HG02642 (cell line): ENCODE measurements around the gene ZNF106.

Source experiments
- ATAC-seq: cut with Tn5 transposase; IDR thresholded peaks from one replicate; pipeline ENCODE4 v1.9.1; 2021; ENCODE audit warnings: mild to moderate bottlenecking; ENCODE audit not compliant: unreplicated experiment, poor library complexity

Gene ZNF106

GRCh38 chr15:42483677-42484076 lies 7.3 kb downstream of the ZNF106 start:
- no peak for ATAC-seq

- ATAC-seq: no peak
These were observed 8.2 kb downstream of the ZNF106 start for GRCh38 chr15:42482701-42483100.

GRCh38 chr15:42474827-42475226 lies 16.1 kb downstream of the ZNF106 start:
- no peak for ATAC-seq

DNA sequence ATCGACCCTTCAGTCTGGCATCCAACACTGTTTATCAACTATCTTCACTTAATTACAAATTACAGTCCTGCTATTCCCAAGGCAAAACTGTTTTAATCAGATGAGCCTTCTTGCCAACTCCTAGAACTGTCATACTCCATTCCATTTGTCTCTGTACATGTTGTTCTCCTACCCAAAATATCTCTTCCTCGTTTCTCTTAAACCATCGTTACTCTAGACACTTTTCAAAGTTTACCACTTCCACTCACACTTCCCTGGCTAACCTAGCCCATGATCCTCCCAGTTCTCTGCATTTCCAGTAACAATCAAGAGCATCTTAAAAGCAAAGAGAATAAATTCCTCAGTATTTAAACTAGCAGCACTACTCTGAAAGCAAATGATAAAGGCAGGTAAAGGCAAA lies 19.9 kb downstream of the ZNF106 start:
- no peak for ATAC-seq

DNA sequence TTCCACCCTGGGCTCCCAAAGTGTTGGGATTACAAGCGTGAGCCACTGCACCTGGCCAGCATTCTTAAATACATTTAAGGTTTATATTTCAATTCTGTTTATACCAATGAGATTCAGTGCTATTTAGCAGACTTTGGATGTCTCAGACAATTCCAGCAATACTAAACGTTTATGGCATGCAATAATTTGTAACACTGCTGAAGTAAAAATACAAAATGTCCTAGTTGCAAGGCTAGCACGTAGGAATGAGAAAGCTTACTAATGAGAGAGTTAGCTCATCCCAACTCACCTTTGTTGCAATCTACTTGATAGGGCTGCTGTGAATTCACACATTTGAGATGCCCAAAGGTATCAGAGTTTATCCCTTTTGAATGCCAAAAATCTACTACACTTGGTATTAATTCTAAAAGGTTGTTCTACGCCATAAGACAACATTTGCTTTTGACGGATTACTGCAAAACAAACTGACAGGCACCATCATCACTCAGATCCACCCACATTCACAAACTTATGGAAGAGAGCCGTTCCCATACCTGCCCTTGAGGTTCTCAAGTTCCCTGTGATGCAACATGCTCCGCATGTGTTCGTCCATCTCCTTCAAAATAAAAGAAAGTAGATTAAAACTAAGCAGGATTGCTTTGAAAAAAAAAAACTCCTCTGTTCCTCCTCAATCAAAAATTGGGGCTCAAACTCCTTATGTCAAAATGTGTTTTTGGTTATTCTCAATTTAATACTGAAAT lies 25.3 kb downstream of the ZNF106 start:
- ATAC-seq: no peak

- ATAC-seq: no peak
These were observed 29.7 kb downstream of the ZNF106 start for GRCh38 chr15:42461261-42461660.

GRCh38 chr15:42457445-42458442 lies 33.2 kb downstream of the ZNF106 start:
- ATAC-seq: peak; percentile 76

- ATAC-seq: no peak
These were observed 34.0 kb downstream of the ZNF106 start for GRCh38 chr15:42456971-42457370.

- ATAC-seq: no peak
These were observed 34.4 kb downstream of the ZNF106 start for GRCh38 chr15:42456531-42456930.

DNA sequence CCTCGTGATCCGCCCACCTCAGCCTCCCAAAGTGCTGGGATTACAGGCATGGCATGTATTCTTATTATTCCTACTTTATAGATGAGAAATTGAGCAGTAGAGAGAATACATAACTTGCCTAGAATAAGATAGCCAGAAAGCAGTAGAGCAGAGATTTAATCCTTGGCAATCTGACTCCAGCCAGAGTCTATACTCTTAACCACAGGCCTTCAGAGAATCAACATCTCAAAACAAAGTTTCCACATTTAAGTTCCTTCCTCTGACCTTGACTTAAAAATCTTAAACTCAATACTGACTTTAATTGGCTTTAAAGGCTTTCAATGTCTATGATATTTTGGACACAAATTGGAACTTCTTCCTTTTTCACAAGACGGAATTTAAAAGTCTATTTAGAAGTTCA lies 37.1 kb downstream of the ZNF106 start:
- ATAC-seq: no peak

DNA sequence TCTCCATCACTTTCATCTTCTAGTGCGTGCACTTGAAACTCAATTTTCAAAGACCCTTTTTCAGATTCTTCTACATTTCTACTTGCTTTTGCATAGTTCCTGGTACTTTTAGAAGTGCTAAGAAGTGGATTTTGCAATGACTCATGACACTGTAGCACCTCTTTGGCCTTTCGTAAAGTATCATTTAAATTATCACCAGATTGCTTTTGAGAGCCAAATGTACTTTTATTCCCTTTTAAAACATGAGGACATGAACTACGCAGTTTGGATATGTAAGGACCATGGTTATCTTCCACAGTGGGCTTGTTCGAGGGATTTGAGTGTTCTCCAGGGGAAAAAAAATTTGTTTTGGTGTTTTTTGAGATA lies 40.5 kb downstream of the ZNF106 start:
- no peak for ATAC-seq

GRCh38 chr15:42449770-42450424 lies 41.0 kb downstream of the ZNF106 start:
- ATAC-seq: no peak

DNA sequence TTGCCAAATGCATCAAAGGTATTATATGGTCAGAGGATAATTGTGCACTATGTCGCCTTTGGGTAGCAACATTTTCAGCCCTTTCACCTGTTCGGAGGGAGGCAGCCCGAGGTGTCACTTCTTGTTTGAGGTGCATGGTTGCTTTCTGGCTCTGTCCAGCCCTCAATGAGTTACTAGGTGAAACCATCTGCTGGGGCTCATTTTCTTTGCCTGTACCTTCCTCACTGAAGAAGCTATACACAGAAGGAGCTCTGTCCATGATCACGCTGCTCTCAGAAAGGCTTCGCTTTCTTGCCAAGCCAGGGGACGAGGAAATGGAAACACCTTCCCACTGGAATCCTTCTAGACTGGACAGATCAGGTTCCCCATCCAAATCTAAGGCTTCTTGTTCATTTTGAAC lies 42.7 kb downstream of the ZNF106 start:
- no peak for ATAC-seq

DNA sequence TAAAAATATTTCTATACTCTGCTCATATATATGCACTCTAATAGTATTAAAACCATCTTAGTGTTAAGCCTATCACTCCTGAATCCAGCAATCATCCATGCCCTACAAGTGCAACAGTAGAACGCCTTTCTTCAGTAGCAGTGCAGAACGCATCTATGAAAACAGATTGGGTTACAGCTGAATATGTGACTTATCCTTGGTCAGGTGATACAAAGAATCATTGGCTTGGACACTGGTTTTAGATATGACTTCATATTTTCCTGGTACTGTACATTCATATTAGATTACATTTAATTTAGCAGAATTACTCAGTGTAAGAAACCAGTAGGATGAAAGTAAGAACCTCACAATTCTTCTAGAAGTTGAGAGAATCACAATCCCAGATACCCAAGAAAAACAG lies 43.3 kb downstream of the ZNF106 start:
- ATAC-seq: no peak

DNA sequence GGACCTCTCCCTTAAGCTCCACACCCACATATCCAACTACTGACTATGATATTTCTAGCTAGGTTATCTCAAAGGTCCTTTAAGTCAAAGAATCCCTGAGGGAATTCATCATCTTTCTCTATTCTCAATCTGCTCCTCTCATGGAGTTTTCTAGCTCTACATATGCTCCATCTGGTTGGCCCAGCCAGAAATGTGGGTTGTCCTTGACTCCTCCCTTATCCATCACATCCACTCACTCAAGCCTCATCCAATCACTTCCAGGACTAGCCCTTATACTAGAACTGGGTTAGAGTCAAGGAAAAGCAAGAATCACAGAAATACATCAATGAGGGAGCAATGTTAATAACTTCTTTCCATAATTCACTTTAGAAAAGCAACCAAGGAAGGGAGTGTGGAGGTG lies 45.4 kb downstream of the ZNF106 start:
- ATAC-seq: no peak

- no peak for ATAC-seq
These were observed 46.4 kb downstream of the ZNF106 start for GRCh38 chr15:42444415-42445063.

DNA sequence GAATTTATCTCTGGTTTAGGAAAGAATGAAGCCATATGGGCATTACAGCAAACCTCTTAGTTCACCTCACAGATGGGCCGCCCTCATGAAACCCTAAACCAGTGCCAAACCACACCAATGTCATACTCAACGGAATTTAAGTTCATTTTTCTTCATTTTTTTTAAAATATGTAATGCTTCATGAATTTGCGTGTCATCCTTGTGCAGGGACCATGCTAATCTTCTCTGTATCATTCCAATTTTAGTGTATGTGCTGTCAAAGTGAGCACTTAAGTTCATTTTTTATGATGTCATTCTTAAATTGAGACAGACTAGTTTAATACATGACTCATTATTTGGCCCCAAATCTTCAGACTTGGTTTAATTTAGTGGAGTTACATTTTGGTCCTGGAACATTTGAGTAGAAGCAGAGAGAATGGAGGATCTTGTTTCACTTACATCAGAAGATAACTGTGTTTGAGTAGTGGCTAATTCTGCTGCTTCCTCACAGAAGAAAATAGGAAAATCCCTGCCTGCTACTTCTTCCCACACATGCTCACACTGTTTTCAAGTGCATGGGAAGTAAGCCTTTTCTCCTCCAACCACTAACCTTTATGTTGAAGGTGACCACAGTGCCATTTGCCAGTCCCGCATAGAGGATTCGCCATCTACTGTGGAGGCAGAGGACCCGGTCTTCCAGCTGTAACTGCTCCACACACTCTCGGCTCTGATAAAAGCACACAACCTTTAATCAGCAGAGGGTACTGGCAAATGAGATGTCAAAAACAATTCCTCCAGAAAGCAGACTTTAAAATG lies 63.3 kb downstream of the ZNF106 start:
- ATAC-seq: no peak

DNA sequence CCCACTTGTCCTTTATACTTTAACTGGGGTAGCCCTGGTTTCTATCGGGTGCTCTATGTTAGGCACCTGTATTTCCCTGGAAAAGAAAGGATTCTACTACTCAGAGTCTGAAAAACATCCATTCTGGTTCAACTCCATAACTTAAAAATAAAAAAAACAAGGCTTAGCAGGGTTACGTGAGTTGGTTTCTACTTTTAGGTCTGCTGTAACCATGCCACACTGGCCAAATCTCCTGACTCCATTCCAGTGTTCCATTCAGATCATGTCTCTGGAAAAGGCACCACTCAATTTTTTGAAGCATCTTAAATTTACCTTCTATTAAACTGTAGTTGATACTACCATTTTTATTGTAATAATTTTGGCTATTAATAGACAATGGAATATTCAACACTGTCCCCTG lies 69.6 kb downstream of the ZNF106 start:
- ATAC-seq: no peak

GRCh38 chr15:42419369-42419768 lies 71.6 kb downstream of the ZNF106 start:
- no peak for ATAC-seq

- ATAC-seq: no peak
These were observed 77.0 kb downstream of the ZNF106 start for GRCh38 chr15:42413920-42414319.
